ENCODE data around the gene CENPS. TPM values are rescaled to one million over a fixed set of nuclear protein-coding genes. Genes with fewer than 3 reads are reported as not detected.
"Not testable (repeated sequence)": the region's sequence is repeated elsewhere in the genome, so short reads cannot be mapped to it uniquely, and the experiment has no call there.

The CENPS gene
- total and polyA plus RNA-seq, 2 of the 13 experiments (the other 11 are each of a cell fraction or from before 2014, with no cell fraction given) = 3.3 to 22.0 TPM

DNA sequence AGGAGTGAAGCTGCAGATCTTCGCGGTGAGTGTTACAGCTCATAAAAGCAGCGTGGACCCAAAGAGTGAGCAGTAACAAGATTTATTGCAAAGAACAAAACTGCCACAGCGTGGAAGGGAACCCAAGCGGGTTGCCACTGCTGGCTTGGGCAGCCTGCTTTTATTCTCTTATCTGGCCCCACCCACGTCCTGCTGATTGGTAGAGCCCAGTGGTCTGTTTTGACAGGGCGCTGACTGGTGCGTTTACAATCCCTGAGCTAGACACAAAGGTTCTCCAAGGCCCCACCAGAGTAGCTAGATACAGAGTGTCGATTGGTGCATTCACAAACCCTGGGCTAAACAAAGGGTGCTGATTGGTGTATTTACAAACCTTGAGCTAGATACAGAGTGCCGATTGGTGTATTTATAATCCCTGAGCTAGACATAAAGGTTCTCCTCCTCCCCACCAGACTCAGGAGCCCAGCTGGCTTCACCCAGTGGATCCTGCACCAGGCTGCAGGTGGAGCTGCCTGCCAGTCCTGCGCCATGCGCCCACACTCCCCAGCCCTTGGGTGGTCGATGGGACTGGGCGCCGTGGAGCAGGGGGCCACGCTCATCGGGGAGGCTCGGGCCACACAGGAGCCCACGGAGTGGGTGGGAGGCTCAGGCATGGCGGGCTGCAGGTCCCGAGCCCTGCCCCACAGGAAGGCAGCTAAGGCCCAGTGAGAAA, 4.3 kb upstream of the CENPS start (continued):
- TF ChIP-seq, protein P1, sequence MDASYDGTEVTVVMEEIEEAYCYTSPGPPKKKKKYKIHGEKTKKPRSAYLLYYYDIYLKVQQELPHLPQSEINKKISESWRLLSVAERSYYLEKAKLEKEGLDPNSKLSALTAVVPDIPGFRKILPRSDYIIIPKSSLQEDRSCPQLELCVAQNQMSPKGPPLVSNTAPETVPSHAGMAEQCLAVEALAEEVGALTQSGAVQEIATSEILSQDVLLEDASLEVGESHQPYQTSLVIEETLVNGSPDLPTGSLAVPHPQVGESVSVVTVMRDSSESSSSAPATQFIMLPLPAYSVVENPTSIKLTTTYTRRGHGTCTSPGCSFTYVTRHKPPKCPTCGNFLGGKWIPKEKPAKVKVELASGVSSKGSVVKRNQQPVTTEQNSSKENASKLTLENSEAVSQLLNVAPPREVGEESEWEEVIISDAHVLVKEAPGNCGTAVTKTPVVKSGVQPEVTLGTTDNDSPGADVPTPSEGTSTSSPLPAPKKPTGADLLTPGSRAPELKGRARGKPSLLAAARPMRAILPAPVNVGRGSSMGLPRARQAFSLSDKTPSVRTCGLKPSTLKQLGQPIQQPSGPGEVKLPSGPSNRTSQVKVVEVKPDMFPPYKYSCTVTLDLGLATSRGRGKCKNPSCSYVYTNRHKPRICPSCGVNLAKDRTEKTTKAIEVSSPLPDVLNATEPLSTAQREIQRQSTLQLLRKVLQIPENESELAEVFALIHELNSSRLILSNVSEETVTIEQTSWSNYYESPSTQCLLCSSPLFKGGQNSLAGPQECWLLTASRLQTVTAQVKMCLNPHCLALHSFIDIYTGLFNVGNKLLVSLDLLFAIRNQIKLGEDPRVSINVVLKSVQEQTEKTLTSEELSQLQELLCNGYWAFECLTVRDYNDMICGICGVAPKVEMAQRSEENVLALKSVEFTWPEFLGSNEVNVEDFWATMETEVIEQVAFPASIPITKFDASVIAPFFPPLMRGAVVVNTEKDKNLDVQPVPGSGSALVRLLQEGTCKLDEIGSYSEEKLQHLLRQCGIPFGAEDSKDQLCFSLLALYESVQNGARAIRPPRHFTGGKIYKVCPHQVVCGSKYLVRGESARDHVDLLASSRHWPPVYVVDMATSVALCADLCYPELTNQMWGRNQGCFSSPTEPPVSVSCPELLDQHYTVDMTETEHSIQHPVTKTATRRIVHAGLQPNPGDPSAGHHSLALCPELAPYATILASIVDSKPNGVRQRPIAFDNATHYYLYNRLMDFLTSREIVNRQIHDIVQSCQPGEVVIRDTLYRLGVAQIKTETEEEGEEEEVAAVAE (CRISPR knock-in tag; IDR thresholded peaks at IDR 0.05; ENCODE audit: borderline replicate concordance) = peak; percentile 78; the same call in 1 of the 2 replicates
- TF ChIP-seq TBX2 (CRISPR knock-in tag; IDR thresholded peaks at IDR 0.05; ENCODE audit: borderline replicate concordance) = peak; percentile 29; the same call in 1 of the 2 replicates
- TF ChIP-seq SOX6 (IDR thresholded peaks at IDR 0.05) = not testable (repeated sequence)
- TF ChIP-seq SOX6 (CRISPR knock-in tag; IDR thresholded peaks at IDR 0.05) = 0 out of 2 replicates have a peak, but pooled peaks have one; percentile 8
- TF ChIP-seq, protein P2, sequence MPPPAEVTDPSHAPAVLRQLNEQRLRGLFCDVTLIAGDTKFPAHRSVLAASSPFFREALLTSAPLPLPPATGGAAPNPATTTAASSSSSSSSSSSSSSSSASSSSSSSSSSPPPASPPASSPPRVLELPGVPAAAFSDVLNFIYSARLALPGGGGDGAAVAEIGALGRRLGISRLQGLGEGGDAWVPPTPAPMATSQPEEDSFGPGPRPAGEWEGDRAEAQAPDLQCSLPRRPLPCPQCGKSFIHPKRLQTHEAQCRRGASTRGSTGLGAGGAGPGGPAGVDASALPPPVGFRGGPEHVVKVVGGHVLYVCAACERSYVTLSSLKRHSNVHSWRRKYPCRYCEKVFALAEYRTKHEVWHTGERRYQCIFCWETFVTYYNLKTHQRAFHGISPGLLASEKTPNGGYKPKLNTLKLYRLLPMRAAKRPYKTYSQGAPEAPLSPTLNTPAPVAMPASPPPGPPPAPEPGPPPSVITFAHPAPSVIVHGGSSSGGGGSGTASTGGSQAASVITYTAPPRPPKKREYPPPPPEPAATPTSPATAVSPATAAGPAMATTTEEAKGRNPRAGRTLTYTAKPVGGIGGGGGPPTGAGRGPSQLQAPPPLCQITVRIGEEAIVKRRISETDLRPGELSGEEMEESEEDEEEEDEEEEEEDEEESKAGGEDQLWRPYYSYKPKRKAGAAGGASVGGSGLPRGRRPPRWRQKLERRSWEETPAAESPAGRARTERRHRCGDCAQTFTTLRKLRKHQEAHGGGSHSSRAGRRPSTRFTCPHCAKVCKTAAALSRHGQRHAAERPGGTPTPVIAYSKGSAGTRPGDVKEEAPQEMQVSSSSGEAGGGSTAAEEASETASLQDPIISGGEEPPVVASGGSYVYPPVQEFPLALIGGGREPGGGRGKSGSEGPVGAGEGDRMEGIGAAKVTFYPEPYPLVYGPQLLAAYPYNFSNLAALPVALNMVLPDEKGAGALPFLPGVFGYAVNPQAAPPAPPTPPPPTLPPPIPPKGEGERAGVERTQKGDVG (CRISPR knock-in tag; IDR thresholded peaks at IDR 0.05; ENCODE audit: borderline replicate concordance) = peak; percentile 87; the same call in 1 of the 2 replicates
- TF ChIP-seq POLR2AphosphoS5 (IDR thresholded peaks at IDR 0.05; ENCODE audit: low read depth, low read length) = 0 out of 2 replicates have a peak, but pooled peaks have one; percentile 38
- peak; percentile 34 to 68; a peak in 3 of 4 replicates for TF ChIP-seq POLR2A (IDR thresholded peaks at IDR 0.05; ENCODE audit: insufficient read depth in 1 of 2, low read depth in 2 of 2, low read length in 2 of 2)
- peak; percentile 63; the same call in 1 of the 2 replicates for TF ChIP-seq ZBTB38 (CRISPR knock-in tag; IDR thresholded peaks at IDR 0.05)
- TF ChIP-seq, protein P3, sequence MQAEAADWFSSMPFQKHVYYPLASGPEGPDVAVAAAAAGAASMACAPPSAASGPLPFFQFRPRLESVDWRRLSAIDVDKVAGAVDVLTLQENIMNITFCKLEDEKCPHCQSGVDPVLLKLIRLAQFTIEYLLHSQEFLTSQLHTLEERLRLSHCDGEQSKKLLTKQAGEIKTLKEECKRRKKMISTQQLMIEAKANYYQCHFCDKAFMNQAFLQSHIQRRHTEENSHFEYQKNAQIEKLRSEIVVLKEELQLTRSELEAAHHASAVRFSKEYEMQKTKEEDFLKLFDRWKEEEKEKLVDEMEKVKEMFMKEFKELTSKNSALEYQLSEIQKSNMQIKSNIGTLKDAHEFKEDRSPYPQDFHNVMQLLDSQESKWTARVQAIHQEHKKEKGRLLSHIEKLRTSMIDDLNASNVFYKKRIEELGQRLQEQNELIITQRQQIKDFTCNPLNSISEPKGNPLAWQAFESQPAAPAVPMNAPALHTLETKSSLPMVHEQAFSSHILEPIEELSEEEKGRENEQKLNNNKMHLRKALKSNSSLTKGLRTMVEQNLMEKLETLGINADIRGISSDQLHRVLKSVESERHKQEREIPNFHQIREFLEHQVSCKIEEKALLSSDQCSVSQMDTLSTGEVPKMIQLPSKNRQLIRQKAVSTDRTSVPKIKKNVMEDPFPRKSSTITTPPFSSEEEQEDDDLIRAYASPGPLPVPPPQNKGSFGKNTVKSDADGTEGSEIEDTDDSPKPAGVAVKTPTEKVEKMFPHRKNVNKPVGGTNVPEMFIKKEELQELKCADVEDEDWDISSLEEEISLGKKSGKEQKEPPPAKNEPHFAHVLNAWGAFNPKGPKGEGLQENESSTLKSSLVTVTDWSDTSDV (CRISPR knock-in tag; IDR thresholded peaks at IDR 0.05) = 0 out of 2 replicates have a peak, but pooled peaks have one; percentile 41
- TF ChIP-seq, protein P4, sequence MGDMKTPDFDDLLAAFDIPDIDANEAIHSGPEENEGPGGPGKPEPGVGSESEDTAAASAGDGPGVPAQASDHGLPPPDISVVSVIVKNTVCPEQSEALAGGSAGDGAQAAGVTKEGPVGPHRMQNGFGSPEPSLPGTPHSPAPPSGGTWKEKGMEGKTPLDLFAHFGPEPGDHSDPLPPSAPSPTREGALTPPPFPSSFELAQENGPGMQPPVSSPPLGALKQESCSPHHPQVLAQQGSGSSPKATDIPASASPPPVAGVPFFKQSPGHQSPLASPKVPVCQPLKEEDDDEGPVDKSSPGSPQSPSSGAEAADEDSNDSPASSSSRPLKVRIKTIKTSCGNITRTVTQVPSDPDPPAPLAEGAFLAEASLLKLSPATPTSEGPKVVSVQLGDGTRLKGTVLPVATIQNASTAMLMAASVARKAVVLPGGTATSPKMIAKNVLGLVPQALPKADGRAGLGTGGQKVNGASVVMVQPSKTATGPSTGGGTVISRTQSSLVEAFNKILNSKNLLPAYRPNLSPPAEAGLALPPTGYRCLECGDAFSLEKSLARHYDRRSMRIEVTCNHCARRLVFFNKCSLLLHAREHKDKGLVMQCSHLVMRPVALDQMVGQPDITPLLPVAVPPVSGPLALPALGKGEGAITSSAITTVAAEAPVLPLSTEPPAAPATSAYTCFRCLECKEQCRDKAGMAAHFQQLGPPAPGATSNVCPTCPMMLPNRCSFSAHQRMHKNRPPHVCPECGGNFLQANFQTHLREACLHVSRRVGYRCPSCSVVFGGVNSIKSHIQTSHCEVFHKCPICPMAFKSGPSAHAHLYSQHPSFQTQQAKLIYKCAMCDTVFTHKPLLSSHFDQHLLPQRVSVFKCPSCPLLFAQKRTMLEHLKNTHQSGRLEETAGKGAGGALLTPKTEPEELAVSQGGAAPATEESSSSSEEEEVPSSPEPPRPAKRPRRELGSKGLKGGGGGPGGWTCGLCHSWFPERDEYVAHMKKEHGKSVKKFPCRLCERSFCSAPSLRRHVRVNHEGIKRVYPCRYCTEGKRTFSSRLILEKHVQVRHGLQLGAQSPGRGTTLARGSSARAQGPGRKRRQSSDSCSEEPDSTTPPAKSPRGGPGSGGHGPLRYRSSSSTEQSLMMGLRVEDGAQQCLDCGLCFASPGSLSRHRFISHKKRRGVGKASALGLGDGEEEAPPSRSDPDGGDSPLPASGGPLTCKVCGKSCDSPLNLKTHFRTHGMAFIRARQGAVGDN (CRISPR knock-in tag; IDR thresholded peaks at IDR 0.05) = peak; percentile 20; the same call in 1 of the 2 replicates
